Measurements from ENCODE around the gene CTNNA2.

The CTNNA2 gene

GRCh38 chr2:79846878-79847277, 334.0 kb downstream of the CTNNA2 start:
- in situ Hi-C loops (cut with MboI; ENCODE audit: low sequenced_read_pairs), result no loop called here

- in situ Hi-C loops (cut with MboI; ENCODE audit: low sequenced_read_pairs), result no loop called here
Measured at GRCh38 chr2:79849241-79849640, 336.4 kb downstream of the CTNNA2 start.

DNA sequence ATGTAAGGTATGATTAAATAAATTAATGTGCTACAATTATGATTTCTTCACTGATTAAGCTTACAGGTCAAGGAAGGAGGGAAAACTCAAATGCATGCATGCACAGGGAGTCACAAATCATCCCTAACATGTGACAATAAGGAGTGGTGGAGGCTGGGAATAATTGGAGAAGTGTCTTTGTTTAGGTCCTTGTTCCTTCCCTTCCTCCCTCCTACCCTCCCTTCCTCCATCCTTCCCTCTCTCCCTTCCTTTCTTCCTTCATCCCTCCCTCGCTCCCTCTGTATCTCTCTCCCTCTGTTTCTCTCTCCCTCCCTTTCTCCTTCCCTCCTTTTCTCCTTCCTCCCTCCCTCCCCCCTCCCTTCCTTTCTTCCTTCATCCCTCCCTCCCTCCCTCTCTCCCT, 337.1 kb downstream of the CTNNA2 start:
- in situ Hi-C loops (cut with MboI; ENCODE audit: low sequenced_read_pairs), result no loop called here

GRCh38 chr2:79850912-79851311, 338.1 kb downstream of the CTNNA2 start:
- in situ Hi-C loops (cut with MboI; ENCODE audit: low sequenced_read_pairs), result no loop called here

- in situ Hi-C loops (cut with MboI; ENCODE audit: low sequenced_read_pairs), result no loop called here
Measured at GRCh38 chr2:79855264-79856006, 342.6 kb downstream of the CTNNA2 start.

DNA sequence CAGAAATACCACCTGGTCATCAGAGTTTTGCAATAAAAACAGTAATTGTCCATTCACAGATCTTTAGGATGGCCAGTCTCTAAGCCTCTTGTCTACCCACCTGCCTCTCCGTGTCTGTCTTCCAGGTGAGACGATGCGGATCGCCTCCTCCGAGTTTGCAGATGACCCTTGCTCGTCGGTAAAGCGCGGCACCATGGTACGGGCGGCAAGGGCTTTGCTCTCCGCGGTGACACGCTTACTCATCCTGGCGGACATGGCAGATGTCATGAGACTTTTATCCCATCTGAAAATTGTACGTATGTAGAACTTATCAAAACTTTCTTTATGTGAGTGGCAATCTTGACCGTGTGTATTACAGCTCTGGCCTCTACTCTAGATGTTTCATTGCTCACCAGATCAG, 345.0 kb downstream of the CTNNA2 start:
- in situ Hi-C loops (cut with MboI; ENCODE audit: low sequenced_read_pairs), result no loop called here

DNA sequence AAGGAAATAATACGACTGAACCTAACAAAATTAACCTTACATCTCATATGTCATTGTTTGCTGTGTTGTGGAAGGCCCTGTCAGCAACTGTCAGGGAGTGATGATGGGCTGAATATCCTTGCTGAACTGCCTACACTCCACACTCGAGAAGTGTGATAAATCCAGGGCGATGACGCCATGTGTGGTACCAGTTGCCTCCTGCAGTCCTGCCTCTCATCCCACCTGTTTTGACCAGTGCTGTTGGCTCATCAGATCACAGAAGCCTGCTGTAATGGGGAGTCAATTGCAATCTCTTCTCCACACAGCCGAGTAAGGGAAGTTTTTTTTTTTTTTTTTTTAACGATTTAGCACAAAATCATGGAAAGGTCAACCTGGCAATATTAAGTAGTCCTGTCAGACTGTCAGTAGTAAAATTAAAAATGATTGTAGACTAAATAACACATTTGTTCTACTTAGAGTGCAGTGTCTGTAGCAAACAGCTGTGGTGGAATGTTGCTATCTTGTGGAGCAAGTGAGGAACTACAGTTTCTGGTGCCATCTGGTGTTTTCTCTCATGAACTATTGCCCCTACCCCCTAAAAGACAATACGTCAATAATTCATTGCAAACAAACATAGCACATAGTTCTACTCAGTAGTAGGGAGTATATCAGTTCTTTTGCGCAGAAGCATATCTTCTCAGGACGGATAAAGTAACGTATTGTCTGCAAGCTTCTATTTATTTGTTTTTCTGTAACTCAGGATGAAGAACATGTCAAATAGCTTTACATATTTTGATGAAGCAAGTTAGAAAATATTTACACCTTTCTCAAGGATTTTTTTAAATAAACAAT, 347.6 kb downstream of the CTNNA2 start:
- in situ Hi-C loops (cut with MboI; ENCODE audit: low sequenced_read_pairs), result no loop called here

GRCh38 chr2:79861059-79861374, 348.2 kb downstream of the CTNNA2 start:
- in situ Hi-C loops (cut with MboI; ENCODE audit: low sequenced_read_pairs), result no loop called here

DNA sequence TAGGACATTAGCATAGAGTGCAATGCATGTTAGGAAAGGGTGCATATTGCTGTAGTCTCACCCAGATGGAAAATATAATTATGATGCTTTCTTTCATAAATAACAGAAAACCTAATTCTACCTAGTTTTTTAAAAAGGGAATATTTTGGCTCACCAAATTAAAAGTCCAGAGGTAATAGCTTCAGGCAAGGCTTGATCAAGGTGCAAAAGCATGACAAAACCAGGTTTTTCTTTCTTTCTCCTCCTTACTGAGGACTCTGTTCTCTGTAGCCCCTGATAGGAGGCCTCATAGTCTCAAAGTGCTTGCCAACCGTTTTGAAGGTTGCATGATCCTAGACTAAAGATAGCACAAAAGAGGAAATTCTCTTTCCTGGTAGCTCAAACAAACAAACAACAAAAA, 349.9 kb downstream of the CTNNA2 start:
- in situ Hi-C loops (cut with MboI; ENCODE audit: low sequenced_read_pairs), result no loop called here

- in situ Hi-C loops (cut with MboI; ENCODE audit: low sequenced_read_pairs), result no loop called here
Measured at GRCh38 chr2:79872656-79873055, 359.8 kb downstream of the CTNNA2 start.

DNA sequence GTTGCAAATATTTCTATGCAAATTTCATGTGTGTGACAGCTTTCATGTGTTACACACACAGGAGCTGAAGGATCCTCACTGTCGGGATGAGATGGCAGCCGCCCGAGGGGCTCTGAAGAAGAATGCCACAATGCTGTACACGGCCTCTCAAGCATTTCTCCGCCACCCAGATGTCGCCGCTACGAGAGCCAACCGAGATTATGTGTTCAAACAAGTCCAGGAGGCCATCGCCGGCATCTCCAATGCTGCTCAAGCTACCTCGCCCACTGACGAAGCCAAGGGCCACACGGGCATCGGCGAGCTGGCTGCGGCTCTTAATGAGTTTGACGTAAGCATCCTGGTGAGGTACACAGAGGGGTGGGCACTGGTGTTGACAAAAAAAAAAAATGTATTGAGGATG, 361.2 kb downstream of the CTNNA2 start:
- in situ Hi-C loops (cut with MboI; ENCODE audit: low sequenced_read_pairs), result no loop called here

DNA sequence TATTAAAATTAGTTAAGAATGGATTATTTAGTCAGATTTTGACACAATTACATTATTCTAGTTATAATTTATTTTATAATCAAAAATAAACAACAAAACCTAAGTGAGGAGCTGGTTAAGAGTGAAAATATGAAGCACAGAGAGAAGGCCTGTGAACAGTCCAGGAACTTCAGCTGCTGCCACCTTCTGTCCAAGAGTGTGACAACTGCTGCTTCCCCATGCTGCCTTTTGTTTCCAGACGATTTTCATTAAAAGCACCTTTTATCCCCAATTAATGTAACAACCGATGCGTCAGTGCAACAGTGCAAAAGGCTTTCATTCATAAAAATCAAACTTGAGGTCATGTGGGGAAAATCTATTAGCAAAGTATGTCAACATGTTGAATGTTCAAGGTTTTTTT, 363.6 kb downstream of the CTNNA2 start:
- in situ Hi-C loops (cut with MboI; ENCODE audit: low sequenced_read_pairs), result no loop called here

- in situ Hi-C loops (cut with MboI; ENCODE audit: low sequenced_read_pairs), result no loop called here
Measured at GRCh38 chr2:79882548-79882947, 369.7 kb downstream of the CTNNA2 start.

DNA sequence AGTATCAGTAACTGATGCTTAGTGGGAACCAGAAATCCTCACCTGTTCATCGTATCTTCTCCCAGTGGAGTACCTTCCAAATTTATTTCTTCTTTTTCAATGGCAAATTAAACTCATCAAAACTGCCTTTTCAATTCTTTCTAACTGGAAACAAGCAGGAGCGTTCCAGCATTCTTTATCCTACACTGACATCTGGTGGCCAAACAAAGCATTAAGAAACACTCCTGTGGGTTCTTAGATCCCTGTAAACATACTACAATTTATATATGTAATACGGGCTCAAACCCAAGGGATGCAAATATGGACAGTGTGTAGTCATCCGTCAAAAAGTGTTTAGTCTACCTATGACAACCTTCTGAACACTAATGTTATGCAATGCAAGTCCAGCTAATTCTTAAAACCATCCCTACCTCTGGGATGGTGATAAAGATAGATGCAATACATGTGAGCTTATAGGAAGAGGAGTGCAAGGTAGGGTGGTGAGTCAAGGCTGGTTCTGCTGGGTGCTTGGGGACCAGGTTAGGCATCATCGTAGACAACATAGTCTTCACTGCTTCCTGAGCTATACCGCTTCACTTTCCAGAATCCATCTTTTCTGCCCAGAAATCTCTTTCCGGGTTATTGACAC, 375.0 kb downstream of the CTNNA2 start:
- in situ Hi-C loops (cut with MboI; ENCODE audit: low sequenced_read_pairs), result no loop called here

DNA sequence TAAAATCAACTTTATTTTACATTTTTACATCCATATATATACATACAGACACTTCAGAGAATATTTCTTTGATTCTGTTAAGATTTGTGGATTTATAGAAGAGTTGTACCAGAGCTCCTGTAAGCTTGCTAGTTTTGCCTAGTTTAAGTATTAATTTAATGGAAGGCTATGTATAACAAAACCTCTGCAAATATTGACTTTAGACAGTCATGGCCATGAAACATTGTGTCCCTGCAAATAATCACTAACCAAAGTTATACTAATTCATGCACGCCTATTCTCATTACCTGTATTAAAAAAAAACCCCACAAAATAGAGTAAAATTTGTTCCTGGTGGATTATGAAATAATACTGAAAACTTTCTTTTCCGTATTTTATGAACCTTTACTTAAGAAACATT, 379.3 kb downstream of the CTNNA2 start:
- in situ Hi-C loops (cut with MboI; ENCODE audit: low sequenced_read_pairs), result no loop called here

GRCh38 chr2:79899196-79899595, 386.3 kb downstream of the CTNNA2 start:
- in situ Hi-C loops (cut with MboI; ENCODE audit: low sequenced_read_pairs), result no loop called here

DNA sequence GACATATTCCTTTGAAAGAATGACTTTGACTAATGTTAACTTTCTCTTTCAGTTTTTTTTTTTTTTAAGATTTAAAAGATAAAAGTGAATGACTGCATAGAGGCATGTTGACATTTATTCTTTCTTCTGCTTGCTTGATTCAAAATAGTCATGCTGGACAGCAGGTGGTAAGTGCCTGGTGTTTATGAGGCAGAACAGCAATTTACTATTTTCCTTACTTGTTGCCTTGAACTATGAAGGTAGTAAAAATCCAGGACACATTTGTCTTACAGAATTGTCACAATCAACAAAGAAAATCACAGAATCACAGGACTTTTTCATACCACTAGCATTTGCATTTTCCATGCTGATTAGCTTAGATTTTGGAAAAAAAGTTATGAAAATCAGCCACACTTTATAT, 388.3 kb downstream of the CTNNA2 start:
- in situ Hi-C loops (cut with MboI; ENCODE audit: low sequenced_read_pairs), result no loop called here

GRCh38 chr2:79903222-79904000, 390.6 kb downstream of the CTNNA2 start:
- in situ Hi-C loops (cut with MboI; ENCODE audit: low sequenced_read_pairs), result no loop called here

DNA sequence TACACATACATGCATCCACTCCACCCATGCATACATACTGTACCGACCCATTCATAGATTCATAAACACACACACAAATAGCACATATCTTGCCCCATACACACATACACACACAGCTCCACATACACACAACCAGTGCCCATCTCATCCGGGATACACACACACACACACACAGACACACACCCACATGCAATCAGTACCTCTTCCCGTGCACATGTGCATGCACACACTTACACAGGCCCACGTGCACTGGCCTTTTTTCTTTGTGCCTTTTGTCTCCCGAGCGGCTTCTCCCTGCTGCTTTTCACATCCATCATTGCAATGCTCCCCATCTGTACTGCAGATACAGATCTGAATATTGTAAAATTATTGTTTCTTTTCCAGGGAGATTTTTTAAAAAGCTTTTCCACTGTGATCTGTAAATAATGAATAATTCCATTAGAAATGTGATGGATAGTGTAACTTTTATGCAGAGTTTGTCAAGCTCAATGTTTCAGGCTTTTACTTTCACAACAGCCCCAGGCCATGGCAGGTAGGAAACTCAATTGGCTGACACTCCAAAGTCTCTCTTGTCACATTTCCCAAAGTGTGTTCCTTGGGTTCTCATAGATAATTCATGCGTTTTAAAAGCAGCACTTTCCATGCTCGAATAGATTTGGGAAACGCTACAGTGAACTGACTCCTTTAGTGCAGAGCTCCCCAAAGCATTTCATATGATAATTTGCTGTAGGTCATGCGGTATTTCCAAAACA, 393.5 kb downstream of the CTNNA2 start:
- in situ Hi-C loops (cut with MboI; ENCODE audit: low sequenced_read_pairs), result no loop called here

DNA sequence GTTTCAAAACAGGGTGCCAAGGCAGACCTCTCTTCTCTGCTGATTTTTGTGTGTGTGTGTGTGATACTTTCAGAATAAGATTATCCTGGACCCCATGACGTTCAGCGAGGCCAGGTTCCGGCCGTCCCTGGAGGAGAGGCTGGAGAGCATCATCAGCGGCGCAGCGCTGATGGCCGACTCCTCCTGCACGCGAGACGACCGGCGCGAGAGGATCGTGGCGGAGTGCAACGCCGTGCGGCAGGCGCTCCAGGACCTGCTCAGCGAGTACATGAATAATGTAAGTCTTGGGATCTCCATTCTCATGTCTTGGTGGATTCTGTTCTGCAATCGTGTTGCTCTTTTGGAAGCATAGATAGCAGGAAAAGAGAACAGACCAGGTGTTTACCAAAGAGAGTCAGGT, 396.7 kb downstream of the CTNNA2 start:
- in situ Hi-C loops (cut with MboI; ENCODE audit: low sequenced_read_pairs), result no loop called here

DNA sequence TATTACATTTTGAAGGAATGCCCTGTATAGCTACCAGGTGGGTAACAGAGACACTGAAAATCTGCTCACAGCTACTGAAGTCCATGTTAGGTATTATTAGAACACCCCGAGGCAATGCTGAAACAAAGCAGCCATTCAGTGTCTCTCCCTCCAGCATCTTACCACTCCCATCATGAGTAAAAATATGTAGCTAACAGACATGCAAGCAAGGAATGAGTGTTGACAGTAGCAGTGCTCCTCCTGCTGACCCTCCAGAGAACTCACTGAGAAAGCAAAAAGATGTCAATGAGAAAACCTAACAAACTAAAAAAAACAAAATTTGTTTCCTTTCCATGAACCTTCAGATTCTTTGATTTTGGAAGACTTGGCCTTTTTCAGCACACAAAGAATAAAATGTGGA, 397.8 kb downstream of the CTNNA2 start:
- in situ Hi-C loops (cut with MboI; ENCODE audit: low sequenced_read_pairs), result no loop called here

Measured in HL-60/S4 treated with retinoic acid at 250 ng/mL for 4 days and 3 days (cell line).